Measurements from ENCODE around the gene CBFA2T2. TPM values are rescaled to one million over a fixed set of nuclear protein-coding genes. Genes with fewer than 3 reads are reported as not detected.

The CBFA2T2 gene
- polyA plus RNA-seq, 3 donors = 1.7 to 9.7 (median 4.9) TPM

- Histone ChIP-seq H3K79me2 (ENCODE audit: insufficient read depth, low read length) (peaks cover 18% of the 10 kb centered on the region), H2AFZ (ENCODE audit: insufficient read depth, low read depth, low read length, poor library complexity, severe bottlenecking) (no peak overlapping the region), H3K4me3 (replicated peaks in 1 of 3; ENCODE audit: low read depth in 2 of 3, low read length in 3 of 3) (no peak overlapping the region), H4K20me1 (ENCODE audit: insufficient read depth, low read length) (no peaks in the 10 kb centered on the region), H3K4me2 (replicated peaks; ENCODE audit: extremely low read depth, low read length, poor library complexity, severe bottlenecking) (no peak overlapping the region), H3K36me3 (replicated peaks in 1 of 2; ENCODE audit: control insufficient read depth in 1 of 2, insufficient read depth in 2 of 2, low read length in 2 of 2) (no peaks in the 10 kb centered on the region), H3K27ac (ENCODE audit: low read depth in 1 of 2, low read length in 2 of 2) (no peak overlapping the region), H3K4me1 (ENCODE audit: control insufficient read depth in 1 of 2, insufficient read depth in 2 of 2, low read length in 2 of 2) (peaks cover 30 to 50% of the 10 kb centered on the region in 2 donors), H3K9ac (ENCODE audit: insufficient read depth, low read length, poor library complexity, severe bottlenecking) (no peak overlapping the region), H3K27me3 (ENCODE audit: control insufficient read depth in 2 of 2, insufficient read depth in 2 of 2, low read length in 2 of 2) (no peaks in the 10 kb centered on the region), H3K9me3 (replicated peaks in 1 of 2; ENCODE audit: control insufficient read depth in 1 of 2, insufficient read depth in 1 of 2, low read length in 2 of 2) (no peaks in the 10 kb centered on the region)
- no peaks in the 10 kb centered on the region for H3K27me3 Mint-ChIP-seq (ENCODE audit: low read depth in 3 of 3)
- H3K4me3 Mint-ChIP-seq = no peak overlapping the region
- intact Hi-C loops (cut with micrococcal nuclease) = loop anchor here (5.0 to 10.0 kb wide), 2 partner anchors 33 to 46 kb away; partner anchors contain the start of genes PXMP4 (in 1 of the 2) and ZNF341 (in 1 of the 2)
- no peak for TF ChIP-seq CTCF (IDR thresholded peaks at IDR 0.05)
- no peak for DNase-seq
- peaks cover 50% of the 10 kb centered on the region for H3K4me1 Mint-ChIP-seq
- H3K9me3 Mint-ChIP-seq = no peaks in the 10 kb centered on the region
- no peak overlapping the region for H3K27ac Mint-ChIP-seq
- no CpG with 5 or more reads among the region's 3 CpGs for WGBS (ENCODE audit: insufficient coverage)
- no peaks in the 10 kb centered on the region for H3K36me3 Mint-ChIP-seq
These were observed 199.1 kb downstream of the CBFA2T2 start for GRCh38 chr20:33688938-33689424.

- H3K4me3 Mint-ChIP-seq = no peak overlapping the region
These were observed 199.6 kb downstream of the CBFA2T2 start for GRCh38 chr20:33689493-33689892.

More at GRCh38 chr20:33689493-33689892, 199.6 kb downstream of the CBFA2T2 start:
- no peaks in the 10 kb centered on the region for H3K36me3 ChIP-seq (replicated peaks in 1 of 2; ENCODE audit: control insufficient read depth in 1 of 2, insufficient read depth in 2 of 2, low read length in 2 of 2)
- TF ChIP-seq CTCF (IDR thresholded peaks at IDR 0.05) = no peak
- peaks cover 47% of the 10 kb centered on the region for H3K4me1 Mint-ChIP-seq
- no peak overlapping the region for H3K9ac ChIP-seq (ENCODE audit: insufficient read depth, low read length, poor library complexity, severe bottlenecking)
- no peak overlapping the region for H3K27ac ChIP-seq (ENCODE audit: low read depth in 1 of 2, low read length in 2 of 2)
- no peaks in the 10 kb centered on the region for H3K36me3 Mint-ChIP-seq
- H3K4me2 ChIP-seq (replicated peaks; ENCODE audit: extremely low read depth, low read length, poor library complexity, severe bottlenecking) = no peak overlapping the region
- H3K9me3 ChIP-seq (replicated peaks in 1 of 2; ENCODE audit: control insufficient read depth in 1 of 2, insufficient read depth in 1 of 2, low read length in 2 of 2) = no peaks in the 10 kb centered on the region
- no peak overlapping the region for H3K27ac Mint-ChIP-seq
- DNase-seq = no peak
- H4K20me1 ChIP-seq (ENCODE audit: insufficient read depth, low read length) = no peaks in the 10 kb centered on the region
- H3K4me1 ChIP-seq (ENCODE audit: control insufficient read depth in 1 of 2, insufficient read depth in 2 of 2, low read length in 2 of 2) = peaks cover 29 to 45% of the 10 kb centered on the region in 2 donors
- WGBS (ENCODE audit: insufficient coverage) = no CpG with 5 or more reads among the region's 1 CpG
- H3K79me2 ChIP-seq (ENCODE audit: insufficient read depth, low read length) = peaks cover 12% of the 10 kb centered on the region
- no peak overlapping the region for H3K4me3 ChIP-seq (replicated peaks in 1 of 3; ENCODE audit: low read depth in 2 of 3, low read length in 3 of 3)
- H3K9me3 Mint-ChIP-seq = no peaks in the 10 kb centered on the region
- intact Hi-C loops (cut with micrococcal nuclease) = loop anchor here (5.0 to 10.0 kb wide), 2 partner anchors 33 to 45 kb away; partner anchors contain the start of genes PXMP4 (in 1 of the 2) and ZNF341 (in 1 of the 2)
- no peaks in the 10 kb centered on the region for H3K27me3 Mint-ChIP-seq (ENCODE audit: low read depth in 3 of 3)
- H3K27me3 ChIP-seq (ENCODE audit: control insufficient read depth in 2 of 2, insufficient read depth in 2 of 2, low read length in 2 of 2) = no peaks in the 10 kb centered on the region
- no peak overlapping the region for H2AFZ ChIP-seq (ENCODE audit: insufficient read depth, low read depth, low read length, poor library complexity, severe bottlenecking)

Data from CD14-positive monocyte (primary cell).